Lung (tissue), 12 donors: ENCODE measurements around the gene PRF1. TPM values are rescaled to one million over a fixed set of nuclear protein-coding genes. Genes with fewer than 3 reads are reported as not detected.
"Not testable (repeated sequence)": the region's sequence is repeated elsewhere in the genome, so short reads cannot be mapped to it uniquely, and the experiment has no call there.

Experiments used
- ATAC-seq: fragments of 200-7000 bp; cut with Tn5 transposase; one replicate; pipeline ENCODE4 v1.9.1; 2020; ENCODE audit warnings: moderate number of reproducible peaks; ENCODE audit not compliant: insufficient read depth, low FRiP score
- DNase-seq, 3 donors: peaks; one replicate each; pipeline ENCODE4 v3.0.0-alpha.2; 2013 to 2017
- H3K27ac ChIP-seq, 2 donors: one replicate each; pipeline ENCODE4 v1.5.1; 2013; ENCODE audit warnings: mild to moderate bottlenecking in 2 of 2, moderate library complexity in 2 of 2, control low read depth in 1 of 2, inconsistent platforms in 1 of 2, low read depth in 1 of 2, low read length in 1 of 2
- H3K27me3 ChIP-seq, 3 donors: one replicate each; pipeline ENCODE4 v1.5.1; 2013; ENCODE audit warnings: low read length in 2 of 3; ENCODE audit not compliant: control insufficient read depth in 3 of 3, insufficient read depth in 3 of 3
- H3K36me3 ChIP-seq, 4 donors: one replicate each; pipeline ENCODE4 v1.5.1; 2013; ENCODE audit warnings: low read length in 4 of 4, mild to moderate bottlenecking in 1 of 4, moderate library complexity in 1 of 4; ENCODE audit not compliant: control insufficient read depth in 4 of 4, insufficient read depth in 4 of 4
- H3K4me1 ChIP-seq, 5 donors: one replicate each; pipeline ENCODE4 v1.5.1; 2013; ENCODE audit warnings: low read length in 5 of 5, mild to moderate bottlenecking in 2 of 5, moderate library complexity in 1 of 5; ENCODE audit not compliant: control insufficient read depth in 5 of 5, insufficient read depth in 5 of 5
- H3K4me3 ChIP-seq: one replicate; pipeline ENCODE4 v1.5.1; 2013; ENCODE audit warnings: mild to moderate bottlenecking, control low read depth, moderate library complexity
- H3K9ac ChIP-seq, 2 donors: one replicate each; pipeline ENCODE4 v1.5.1; 2013; ENCODE audit warnings: low read length in 2 of 2, control low read depth in 1 of 2; ENCODE audit not compliant: insufficient read depth in 1 of 2
- H3K9me3 ChIP-seq, 4 donors: one replicate each; pipeline ENCODE4 v1.5.1; 2013; ENCODE audit warnings: low read length in 3 of 4, mild to moderate bottlenecking in 1 of 4, moderate library complexity in 1 of 4; ENCODE audit not compliant: control insufficient read depth in 4 of 4, insufficient read depth in 3 of 4
- CTCF ChIP-seq: IDR thresholded peaks from 2 replicates; pipeline ENCODE4 v1.5.1; 2012; ENCODE audit warnings: mild to moderate bottlenecking; ENCODE audit errors: control extremely low read depth, extremely low read depth
- WGBS, 2 donors: extraction: QIAGEN DNeasy Blood & Tissue Kit; methylation state at CpG; one replicate each; pipeline ENCODE4 v1.1.7; 2013; 5-methylcytosine and 5-hydroxymethylcytosine counted together
- polyA plus RNA-seq, 2 donors: library from polyadenylated mRNA; stranded (reverse); fragments of 200-250 nt; gene quantifications; one replicate each; pipeline ENCODE4 v1.2.1, GENCODE V29; 2013
- total RNA-seq, 2 donors: library from RNA; depleted of rRNA in 1 of 2; stranded (reverse); fragments of >200 nt in 1 of 2; gene quantifications; one replicate each; pipeline ENCODE4 v1.2.1, GENCODE V29; 2014 to 2021
- donor health status: control.
- donor health status: control.
- donor health status: Bipolar disorder and iron deficiency.
- donor health status: healthy.
- donor health status: DM: yes; HTN: yes; CAD: no.

The PRF1 gene
- total and polyA plus RNA-seq, 4 donors: 3.2 to 11.5 (median 7.3) TPM

GRCh38 chr10:70616761-70617160 lies 14.2 kb upstream of the PRF1 start:
- Histone ChIP-seq H3K4me1 (no peaks in the 10 kb centered on the region), H3K27ac (no peak overlapping the region), H3K27me3 (no peaks in the 10 kb centered on the region), H3K4me3 (no peak overlapping the region), H3K36me3 (no peaks in the 10 kb centered on the region), H3K9me3 (peaks cover 0 to 3% (median 0%) of the 10 kb centered on the region in 4 donors), H3K9ac (no peak overlapping the region)
- WGBS, 2 donors: 91 to 96% methylated on average over 4 of the region's 4 CpGs
- TF ChIP-seq CTCF: no peak
- ATAC-seq (no peak), DNase-seq (no peak)

GRCh38 chr10:70615784-70616522 lies 13.4 kb upstream of the PRF1 start:
- H3K27ac ChIP-seq: no peak overlapping the region
- no peak for TF ChIP-seq CTCF
- H3K4me1 ChIP-seq: no peaks in the 10 kb centered on the region
- no peak overlapping the region for H3K9ac ChIP-seq
- H3K27me3 ChIP-seq: no peaks in the 10 kb centered on the region
- no peaks in the 10 kb centered on the region for H3K36me3 ChIP-seq
- no peak overlapping the region for H3K4me3 ChIP-seq
- DNase-seq: no peak
- ATAC-seq: no peak
- H3K9me3 ChIP-seq: peaks cover 0 to 3% (median 0%) of the 10 kb centered on the region in 4 donors
- WGBS, 2 donors: 38 to 55% methylated on average over 7 of the region's 7 CpGs

DNA sequence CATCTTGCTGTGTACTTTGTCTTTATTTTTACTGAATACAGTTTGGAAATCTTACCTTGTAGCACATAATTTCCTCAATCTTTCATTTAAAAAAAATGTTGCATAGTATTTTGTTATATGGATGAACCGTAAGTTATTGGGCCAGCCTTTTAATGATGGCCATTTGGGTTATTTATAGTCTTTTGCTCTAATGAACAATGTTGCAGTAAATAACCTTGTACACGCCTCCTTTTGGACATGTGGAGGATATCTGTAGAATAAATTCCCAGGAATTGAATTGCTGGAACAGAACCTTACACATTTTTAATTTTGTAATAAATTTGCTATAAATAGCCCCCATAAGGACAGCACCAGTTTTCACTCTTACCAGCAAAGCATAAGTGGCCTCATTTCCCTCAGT lies 12.7 kb upstream of the PRF1 start:
- no peaks in the 10 kb centered on the region for H3K36me3 ChIP-seq
- no peak overlapping the region for H3K27ac ChIP-seq
- peaks cover 0 to 2% (median 0%) of the 10 kb centered on the region in 4 donors for H3K9me3 ChIP-seq
- no peak for ATAC-seq
- DNase-seq: no peak
- WGBS, 2 donors: 97 to 99% methylated on average over 2 of the region's 2 CpGs
- H3K4me3 ChIP-seq: no peak overlapping the region
- no peak overlapping the region for H3K9ac ChIP-seq
- no peaks in the 10 kb centered on the region for H3K4me1 ChIP-seq
- no peaks in the 10 kb centered on the region for H3K27me3 ChIP-seq
- TF ChIP-seq CTCF: no peak

GRCh38 chr10:70614364-70614763 lies 11.8 kb upstream of the PRF1 start:
- H3K4me1 ChIP-seq, ATAC-seq, H3K4me3 ChIP-seq, H3K27me3 ChIP-seq, H3K9ac ChIP-seq, DNase-seq, H3K9me3 ChIP-seq, H3K27ac ChIP-seq, H3K36me3 ChIP-seq: not testable (repeated sequence)
- WGBS, 2 donors: 96 to 97% methylated on average over 3 of the region's 3 CpGs
